Measurements from ENCODE around the gene CLCN7. TPM values are rescaled to one million over a fixed set of nuclear protein-coding genes. Genes with fewer than 3 reads are reported as not detected.
"Not testable (repeated sequence)": the region's sequence is repeated elsewhere in the genome, so short reads cannot be mapped to it uniquely, and the experiment has no call there.

CLCN7 gene
- total RNA-seq, 3 donors from 2014 or later: 54.2 to 60.7 (median 54.7) TPM

DNA sequence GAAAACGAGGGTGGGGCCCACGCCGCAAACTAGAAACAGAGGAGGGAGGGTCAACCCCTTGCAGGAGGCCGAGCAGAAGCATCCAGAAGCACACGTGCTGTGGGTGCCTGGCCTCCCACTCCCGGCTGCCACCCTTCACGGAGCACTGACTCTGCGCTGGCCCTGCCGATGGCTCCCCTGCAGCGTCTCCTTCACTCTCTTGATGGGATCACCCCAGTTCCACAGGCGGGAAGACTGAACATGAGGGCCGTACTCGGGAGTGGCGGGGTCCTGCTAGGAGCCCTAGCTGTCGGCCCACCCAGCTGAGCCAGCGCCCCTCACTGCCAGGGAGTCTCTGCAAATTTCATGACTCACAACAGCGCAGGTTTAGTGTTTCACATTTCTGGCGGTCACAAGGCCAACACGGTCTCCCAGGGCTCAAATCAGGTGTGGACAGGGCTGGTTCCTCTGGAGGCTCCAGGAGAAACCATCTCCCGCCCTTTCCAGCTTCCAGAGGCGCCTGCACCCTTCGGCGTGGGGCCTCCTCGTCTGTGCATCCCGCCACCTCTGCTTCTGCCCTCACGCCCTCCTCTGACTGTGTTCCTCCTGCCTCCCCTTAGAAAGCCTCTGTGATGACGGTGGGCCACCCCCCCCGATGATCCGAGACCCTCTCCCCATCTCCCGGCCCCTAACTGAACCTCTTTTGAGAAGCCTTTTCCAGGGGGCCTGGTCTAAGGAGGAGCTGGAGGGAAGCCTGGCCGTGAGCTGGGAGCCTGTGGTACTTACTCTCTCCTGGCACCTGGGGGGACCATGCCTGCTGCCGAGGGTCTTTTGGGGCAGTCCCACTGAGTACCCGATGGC, 11.9 kb upstream of the CLCN7 start:
- DNase-seq (no peak), ATAC-seq (no peak)
- H3K27me3 Mint-ChIP-seq (ENCODE audit: low read depth): peaks cover 3% of the 10 kb centered on the region
- no peaks in the 10 kb centered on the region for H3K4me1 Mint-ChIP-seq (ENCODE audit: low read depth)
- no peaks in the 10 kb centered on the region for H3K36me3 Mint-ChIP-seq (ENCODE audit: insufficient read depth)
- H3K4me3 Mint-ChIP-seq: no peak overlapping the region
- H3K9me3 Mint-ChIP-seq: no peaks in the 10 kb centered on the region

- Mint-ChIP-seq H3K4me1 (ENCODE audit: low read depth) (no peaks in the 10 kb centered on the region), H3K27me3 (ENCODE audit: low read depth) (peaks cover 5% of the 10 kb centered on the region), H3K4me3 (no peak overlapping the region), H3K9me3 (no peaks in the 10 kb centered on the region), H3K36me3 (ENCODE audit: insufficient read depth) (no peaks in the 10 kb centered on the region)
- DNase-seq (no peak), ATAC-seq (no peak)
Measured at GRCh38 chr16:1485847-1486496, 11.1 kb upstream of the CLCN7 start.

GRCh38 chr16:1481906-1482835, 7.3 kb upstream of the CLCN7 start:
- no peaks in the 10 kb centered on the region for H3K4me1 Mint-ChIP-seq (ENCODE audit: low read depth)
- peaks cover 9% of the 10 kb centered on the region for H3K27me3 Mint-ChIP-seq (ENCODE audit: low read depth)
- no peaks in the 10 kb centered on the region for H3K9me3 Mint-ChIP-seq
- H3K4me3 Mint-ChIP-seq: no peak overlapping the region
- no peaks in the 10 kb centered on the region for H3K36me3 Mint-ChIP-seq (ENCODE audit: insufficient read depth)
- ATAC-seq (no peak), DNase-seq (no peak)

GRCh38 chr16:1478937-1479336, 4.1 kb upstream of the CLCN7 start:
- H3K27me3 Mint-ChIP-seq (ENCODE audit: low read depth); ATAC-seq; H3K4me1 Mint-ChIP-seq (ENCODE audit: low read depth); H3K9me3 Mint-ChIP-seq; H3K36me3 Mint-ChIP-seq (ENCODE audit: insufficient read depth); H3K4me3 Mint-ChIP-seq; DNase-seq: not testable (repeated sequence)

DNA sequence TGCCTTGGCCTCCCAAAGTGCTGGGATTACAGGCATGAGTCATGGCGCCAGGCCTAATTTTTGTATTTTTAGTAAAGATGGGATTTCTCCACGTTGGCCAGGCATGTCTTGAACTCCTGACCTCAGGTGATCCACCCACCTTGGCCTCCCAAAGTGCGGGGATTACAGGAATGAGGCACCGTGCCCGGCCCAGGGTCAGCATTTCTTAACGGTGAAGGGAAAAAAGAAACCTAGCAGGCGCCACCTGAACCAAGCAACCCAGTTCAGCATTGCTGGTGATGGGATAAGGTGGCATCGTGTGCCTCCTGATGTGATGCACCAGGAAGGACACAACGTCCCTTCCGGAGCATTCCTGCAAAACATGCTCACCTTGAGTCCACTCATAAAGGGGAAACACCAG, 2.2 kb upstream of the CLCN7 start:
- H3K4me1 Mint-ChIP-seq (ENCODE audit: low read depth): peaks cover 18% of the 10 kb centered on the region
- H3K27me3 Mint-ChIP-seq (ENCODE audit: low read depth): peaks cover 7% of the 10 kb centered on the region
- ATAC-seq (no peak), DNase-seq (no peak)
- H3K36me3 Mint-ChIP-seq (ENCODE audit: insufficient read depth): no peaks in the 10 kb centered on the region
- H3K4me3 Mint-ChIP-seq: peak overlapping the region; percentile 50
- no peaks in the 10 kb centered on the region for H3K9me3 Mint-ChIP-seq

- Mint-ChIP-seq H3K36me3 (ENCODE audit: insufficient read depth) (no peaks in the 10 kb centered on the region), H3K4me3 (peak overlapping the region; percentile 86), H3K9me3 (no peaks in the 10 kb centered on the region), H3K4me1 (ENCODE audit: low read depth) (peaks cover 29% of the 10 kb centered on the region), H3K27me3 (ENCODE audit: low read depth) (peaks cover 5% of the 10 kb centered on the region)
- ATAC-seq: no peak
- no peak for DNase-seq
Measured at GRCh38 chr16:1475552-1476114, 805 bp upstream of the CLCN7 start.

GRCh38 chr16:1474082-1474795, 589 bp downstream of the CLCN7 start:
- ATAC-seq (peak in 1 of 2 donors; percentile 6), DNase-seq (no peak)
- Mint-ChIP-seq H3K9me3 (no peaks in the 10 kb centered on the region), H3K4me1 (ENCODE audit: low read depth) (peaks cover 35% of the 10 kb centered on the region), H3K27me3 (ENCODE audit: low read depth) (peaks cover 5% of the 10 kb centered on the region), H3K4me3 (peak overlapping the region; percentile 79), H3K36me3 (ENCODE audit: insufficient read depth) (peaks cover 2% of the 10 kb centered on the region)

DNA sequence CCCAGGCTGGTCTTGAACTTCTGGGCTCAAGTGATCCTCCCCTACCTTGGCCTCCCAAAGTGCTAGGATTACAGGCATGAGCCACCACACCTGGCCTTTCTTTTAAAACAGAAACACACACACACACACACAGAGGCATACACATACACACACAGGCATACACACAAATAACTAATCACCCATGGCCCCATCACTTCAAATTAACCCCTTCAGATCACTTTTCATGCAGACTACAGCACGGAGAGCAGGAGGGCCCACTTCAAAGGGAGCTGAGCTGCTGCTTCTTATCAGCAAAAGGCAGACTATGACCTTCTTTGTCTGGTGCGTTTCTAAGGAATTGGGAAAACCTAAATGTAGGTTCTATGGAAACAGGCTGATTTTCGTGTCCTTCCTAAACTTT, 1.9 kb downstream of the CLCN7 start:
- ATAC-seq: no peak
- H3K4me1 Mint-ChIP-seq (ENCODE audit: low read depth): peaks cover 35% of the 10 kb centered on the region

DNA sequence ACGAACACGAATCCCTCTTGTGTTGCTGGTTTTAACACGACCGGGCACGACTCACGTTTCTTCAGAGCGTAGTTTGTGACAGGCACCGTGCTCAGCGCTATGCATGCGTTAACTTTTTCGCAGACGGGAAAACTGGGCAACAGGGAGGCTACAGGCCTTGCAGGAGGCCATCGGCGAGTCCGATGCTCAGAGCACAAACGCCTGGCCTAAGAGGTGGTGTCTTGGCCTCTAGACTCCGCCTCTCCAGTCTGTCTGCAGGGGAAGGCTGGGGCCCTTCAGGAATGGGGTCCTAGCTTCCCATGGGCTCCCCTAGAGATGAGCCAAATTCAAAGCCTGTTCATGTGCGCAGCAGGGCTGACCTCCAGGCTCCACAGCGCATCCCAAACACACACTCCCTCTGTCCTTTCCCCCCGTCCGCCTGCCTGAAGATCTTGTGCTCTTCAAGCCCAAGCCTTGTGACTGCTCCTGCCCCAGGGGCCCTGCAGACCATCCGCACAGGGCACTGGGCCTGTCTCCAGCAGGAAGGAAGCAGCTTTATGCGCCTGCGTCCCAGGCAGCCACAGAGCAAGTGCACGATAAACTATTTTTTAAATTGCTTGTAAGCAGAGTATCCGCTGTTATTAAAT, 3.1 kb downstream of the CLCN7 start:
- H3K27me3 Mint-ChIP-seq (ENCODE audit: low read depth): no peaks in the 10 kb centered on the region
- no peak overlapping the region for H3K4me3 Mint-ChIP-seq
- no peak for ATAC-seq
- H3K4me1 Mint-ChIP-seq (ENCODE audit: low read depth): peaks cover 38% of the 10 kb centered on the region
- no peaks in the 10 kb centered on the region for H3K9me3 Mint-ChIP-seq
- H3K36me3 Mint-ChIP-seq (ENCODE audit: insufficient read depth): peaks cover 2% of the 10 kb centered on the region
- DNase-seq: no peak

More for the DNA sequence above, 1.9 kb downstream of the CLCN7 start:
- DNase-seq: no peak
- H3K4me3 Mint-ChIP-seq: peak overlapping the region; percentile 70
- H3K36me3 Mint-ChIP-seq (ENCODE audit: insufficient read depth): peaks cover 2% of the 10 kb centered on the region
- no peaks in the 10 kb centered on the region for H3K27me3 Mint-ChIP-seq (ENCODE audit: low read depth)
- no peaks in the 10 kb centered on the region for H3K9me3 Mint-ChIP-seq

DNA sequence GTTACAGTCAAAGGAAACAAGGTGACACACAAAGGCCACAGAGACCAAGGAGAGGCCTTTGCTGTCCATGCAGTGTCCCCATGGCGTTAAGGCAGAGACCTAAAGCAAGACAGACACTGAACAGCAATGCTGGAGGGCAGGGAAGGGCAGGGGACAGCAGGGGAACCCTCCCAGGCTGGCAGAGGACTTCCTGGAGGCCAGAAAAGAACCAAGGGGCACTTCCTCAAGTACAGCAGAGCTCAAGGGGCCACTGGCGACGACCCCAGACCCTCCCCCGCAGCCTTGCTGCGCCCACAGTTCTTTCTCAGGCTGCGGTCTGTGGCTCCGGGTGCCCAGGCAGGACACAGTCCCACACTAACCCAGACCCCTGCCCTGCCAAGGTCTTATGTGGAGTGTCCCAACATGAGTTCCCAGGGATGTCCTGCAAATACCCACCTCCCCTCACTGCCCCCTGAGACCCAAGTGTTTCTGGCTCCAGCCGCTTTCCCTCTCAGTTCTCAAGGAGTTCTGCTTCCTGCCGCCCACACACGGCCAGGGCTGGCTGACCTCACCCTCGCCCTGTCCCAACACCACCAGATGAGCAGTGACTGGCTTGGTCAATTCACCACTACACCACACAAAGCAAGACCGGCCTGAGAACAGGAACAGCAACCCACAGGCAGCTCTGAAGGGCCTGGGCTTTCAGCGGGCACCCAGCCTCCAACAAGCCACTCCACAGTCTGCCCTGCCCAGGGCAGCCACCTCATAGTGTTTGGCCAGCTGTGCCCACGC, 4.2 kb downstream of the CLCN7 start:
- Mint-ChIP-seq H3K4me1 (ENCODE audit: low read depth) (peaks cover 35% of the 10 kb centered on the region), H3K27me3 (ENCODE audit: low read depth) (no peaks in the 10 kb centered on the region), H3K9me3 (no peaks in the 10 kb centered on the region), H3K4me3 (no peak overlapping the region), H3K36me3 (ENCODE audit: insufficient read depth) (peaks cover 2% of the 10 kb centered on the region)
- DNase-seq (no peak), ATAC-seq (no peak)

DNA sequence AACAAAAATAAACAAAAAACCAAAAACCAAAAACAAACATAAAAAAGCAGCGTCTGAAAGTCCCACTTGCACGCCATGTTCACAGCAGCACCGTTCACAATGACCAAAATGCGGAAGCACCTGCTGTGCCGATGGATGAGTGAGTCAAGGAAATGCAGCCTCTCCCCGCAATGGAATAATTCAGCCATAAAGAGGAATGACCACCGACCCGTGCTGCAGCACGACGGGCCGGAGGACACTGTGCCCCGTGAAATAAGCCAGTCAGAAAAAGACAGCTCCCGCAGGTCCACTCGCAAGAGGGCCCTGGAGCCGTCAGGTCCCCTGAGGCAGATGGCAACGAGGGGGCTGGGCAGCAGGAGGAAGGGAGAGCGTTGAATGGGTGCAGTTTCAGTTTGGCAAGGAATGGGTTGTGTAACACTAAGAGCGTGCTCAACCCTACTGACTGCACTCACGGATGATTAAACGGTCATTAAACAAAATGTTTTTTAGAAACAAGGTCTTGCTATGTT, 5.1 kb downstream of the CLCN7 start:
- peaks cover 32% of the 10 kb centered on the region for H3K4me1 Mint-ChIP-seq (ENCODE audit: low read depth)
- no peak for ATAC-seq
- no peaks in the 10 kb centered on the region for H3K27me3 Mint-ChIP-seq (ENCODE audit: low read depth)
- peak overlapping the region; percentile 25 for H3K4me3 Mint-ChIP-seq
- peaks cover 2% of the 10 kb centered on the region for H3K36me3 Mint-ChIP-seq (ENCODE audit: insufficient read depth)
- H3K9me3 Mint-ChIP-seq: no peaks in the 10 kb centered on the region
- DNase-seq: no peak

DNA sequence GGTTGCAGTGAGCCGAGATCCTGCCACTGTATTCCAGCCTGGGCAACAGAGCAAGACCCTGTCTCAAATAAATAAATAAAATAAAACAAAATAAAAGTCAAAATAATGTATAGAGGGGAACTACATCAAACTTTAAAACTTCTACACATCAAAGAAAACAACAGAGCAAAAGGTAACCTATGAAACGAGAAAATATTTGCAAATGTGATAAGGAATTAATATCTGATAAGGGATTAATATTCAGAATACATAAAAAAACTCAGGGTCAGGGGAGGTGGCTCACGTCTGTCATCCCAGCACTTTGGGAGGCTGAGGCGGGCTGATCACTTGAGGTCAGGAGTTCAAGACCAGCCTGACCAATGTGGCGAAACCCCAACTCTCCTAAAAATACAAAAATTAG, 5.7 kb downstream of the CLCN7 start:
- ATAC-seq; H3K27me3 Mint-ChIP-seq (ENCODE audit: low read depth): not testable (repeated sequence)

More for the DNA sequence above, 5.7 kb downstream of the CLCN7 start:
- not testable (repeated sequence) for H3K36me3 Mint-ChIP-seq (ENCODE audit: insufficient read depth); H3K9me3 Mint-ChIP-seq; H3K4me3 Mint-ChIP-seq; DNase-seq
- H3K4me1 Mint-ChIP-seq (ENCODE audit: low read depth): peaks cover 31% of the 10 kb centered on the region
